Measurements from ENCODE around the gene UBE2D2.

DNA sequence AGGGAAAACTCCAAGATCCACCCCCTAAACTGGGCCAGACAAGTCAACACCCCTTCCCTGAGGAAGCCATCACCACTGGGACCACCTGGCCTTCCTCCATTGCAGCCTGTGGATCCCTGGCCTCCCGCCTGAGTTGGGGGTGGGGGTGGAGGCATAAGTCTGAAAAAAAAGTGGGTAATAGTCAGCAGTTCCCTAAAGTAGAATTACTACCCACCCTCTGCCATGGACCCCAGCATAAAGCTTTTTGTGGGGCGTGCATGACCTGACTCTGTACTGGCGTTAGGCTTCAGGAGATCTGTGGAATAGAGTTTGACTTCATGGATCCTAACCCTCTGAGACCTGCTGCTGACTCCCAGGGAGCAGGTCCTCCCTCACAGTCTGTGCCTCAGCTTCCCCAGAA lies 85.0 kb downstream of the UBE2D2 start:
- no peak for TF ChIP-seq ZNF274 (IDR thresholded peaks at IDR 0.05; ENCODE audit: low read depth, low read length)
- TF ChIP-seq SUZ12 (IDR thresholded peaks at IDR 0.05; ENCODE audit: extremely low read depth, insufficient read depth, insufficient read length): no peak
- no peak for TF ChIP-seq YY1 (IDR thresholded peaks at IDR 0.05; ENCODE audit: insufficient read depth, insufficient read length)
